CD4-positive, alpha-beta T cell treated with Interferon alpha-2 for 1 hour (primary cell): ENCODE results near the gene TENT5C.

Source experiments
- DNase-seq, 2 donors: peaks; one replicate each; pipeline ENCODE4 v3.0.0-alpha.2; 2020 to 2022

Gene TENT5C

GRCh38 chr1:117657949-117658660, 52.3 kb downstream of the TENT5C start:
- no peak for DNase-seq

- DNase-seq: peak; percentile 74 to 83
These were observed 52.8 kb downstream of the TENT5C start for GRCh38 chr1:117658676-117659075.

- peak; percentile 17 to 30 for DNase-seq
These were observed 53.9 kb downstream of the TENT5C start for GRCh38 chr1:117659550-117660270.

GRCh38 chr1:117660271-117660965, 54.6 kb downstream of the TENT5C start:
- peak in 1 of 2 donors; percentile 24 for DNase-seq

- DNase-seq: peak; percentile 70 to 83
These were observed 55.2 kb downstream of the TENT5C start for GRCh38 chr1:117661027-117661426.

- no peak for DNase-seq
These were observed 56.8 kb downstream of the TENT5C start for GRCh38 chr1:117662667-117663066.

GRCh38 chr1:117663156-117663902, 57.5 kb downstream of the TENT5C start:
- no peak for DNase-seq

GRCh38 chr1:117664314-117664713, 58.5 kb downstream of the TENT5C start:
- DNase-seq: peak; percentile 88 to 93

GRCh38 chr1:117665556-117666270, 59.9 kb downstream of the TENT5C start:
- no peak for DNase-seq

GRCh38 chr1:117669572-117669971, 63.7 kb downstream of the TENT5C start:
- DNase-seq: no peak

GRCh38 chr1:117670976-117671780, 65.3 kb downstream of the TENT5C start:
- no peak for DNase-seq

- no peak for DNase-seq
These were observed 66.1 kb downstream of the TENT5C start for GRCh38 chr1:117671781-117672501.

GRCh38 chr1:117672756-117673155, 66.9 kb downstream of the TENT5C start:
- DNase-seq: no peak

- no peak for DNase-seq
These were observed 67.6 kb downstream of the TENT5C start for GRCh38 chr1:117673405-117673804.

GRCh38 chr1:117674521-117675400, 68.9 kb downstream of the TENT5C start:
- peak; percentile 67 to 75 for DNase-seq

- DNase-seq: no peak
These were observed 70.1 kb downstream of the TENT5C start for GRCh38 chr1:117675907-117676430.

- no peak for DNase-seq
These were observed 70.8 kb downstream of the TENT5C start for GRCh38 chr1:117676615-117677130.
